A549 (cell line): ENCODE measurements around the gene PDE7B. TPM values are rescaled to one million over a fixed set of nuclear protein-coding genes. Genes with fewer than 3 reads are reported as not detected.

ENCODE experiments used
- ATAC-seq, 2 experiments: fragments of 200-7000 bp in 1 of 2; fragments of >200 bp in 1 of 2; cut with Nextera tagmentation in 1 of 2; cut with Tn5 transposase in 1 of 2; 3 replicates each; pipeline versions ENCODE4 v1.8.0 to v1.9.1; 2018 to 2020; ENCODE audit warnings: mild to moderate bottlenecking in 1 of 2, moderate library complexity in 1 of 2
- CTCF ChIA-PET: fragments of 300-600 bp; sonication (Branson Sonifier 250); formaldehyde crosslinking; extraction: SDS; loops from one replicate; lab custom pipeline; 2021; ENCODE audit warnings: antibody characterized with exemption, inconsistent platforms; lab: Yijun Ruan, JAX
- POLR2A ChIA-PET: fragments of 350-600 bp; formaldehyde crosslinking; extraction: SDS; loops from one replicate; lab custom pipeline; 2021; ENCODE audit warnings: antibody characterized with exemption, inconsistent platforms; lab: Yijun Ruan, JAX
- DNase-seq, 2 experiments: peaks; one replicate each; pipeline versions ENCODE4 v3.0.0 to v3.0.0-alpha.2; 2011 to 2016; ENCODE audit warnings: low read depth in 1 of 2, low spot score in 1 of 2
- FAIRE-seq: peaks from 2 replicates; lab custom pipeline; 2011; peaks lifted over from hg19 to GRCh38; lab: Jason Lieb, UNC
- H3K27ac ChIP-seq, 2 experiments: fragments of >200 bp; sonication (Bioruptor Twin); formaldehyde crosslinking; 3 replicates each; pipeline ENCODE4 v1.5.1; 2016 to 2017
- H3K4me1 ChIP-seq: fragments of >200 bp; sonication (Bioruptor Twin); formaldehyde crosslinking; 3 replicates; pipeline ENCODE4 v1.6.1; 2016
- H3K4me2 ChIP-seq: fragments of >200 bp; sonication (Bioruptor Twin); formaldehyde crosslinking; 3 replicates; pipeline ENCODE4 v1.6.1; 2016
- H3K4me3 ChIP-seq: fragments of >200 bp; sonication (Bioruptor Twin); formaldehyde crosslinking; 3 replicates; pipeline ENCODE4 v1.5.1; 2016
- H3K9me3 ChIP-seq: fragments of >200 bp; sonication (Bioruptor Twin); formaldehyde crosslinking; 3 replicates; pipeline ENCODE4 v1.6.1; 2016
- ATOH8 ChIP-seq: fragments of 250-450 bp; sonication (Bioruptor Pico); IDR thresholded peaks from 2 replicates; pipeline ENCODE4 v1.5.0; 2020; ENCODE audit warnings: low read depth, mild to moderate bottlenecking, moderate library complexity
- BCL3 ChIP-seq: fragments of >200 bp; sonication (Bioruptor Twin); formaldehyde crosslinking; IDR thresholded peaks from 3 replicates; pipeline ENCODE4 v1.6.1; 2016
- BHLHE40 ChIP-seq: IDR thresholded peaks from 2 replicates; pipeline ENCODE4 v1.6.1; 2012; ENCODE audit warnings: low read depth, low read length, inconsistent platforms
- CBX8 ChIP-seq: fragments of 200-600 bp; sonication (generic); IDR thresholded peaks from 2 replicates; pipeline ENCODE4 v1.6.1; 2016
- CHD4 ChIP-seq: fragments of 200-600 bp; sonication (generic); IDR thresholded peaks from 2 replicates; pipeline ENCODE4 v1.6.1; 2016; ENCODE audit warnings: antibody characterized with exemption, mild to moderate bottlenecking, borderline replicate concordance
- E2F6 ChIP-seq: IDR thresholded peaks from 2 replicates; pipeline ENCODE4 v1.6.1; 2012; ENCODE audit warnings: low read depth, borderline replicate concordance
- EHMT2 ChIP-seq: fragments of 200-600 bp; sonication (generic); IDR thresholded peaks from 2 replicates; pipeline ENCODE4 v1.6.1; 2016; ENCODE audit warnings: antibody characterized with exemption, low read depth, mild to moderate bottlenecking, moderate library complexity
- EP300 ChIP-seq, 2 experiments: fragments of >200 bp; sonication (Bioruptor Twin); formaldehyde crosslinking; IDR thresholded peaks; 2 replicates in 1 of 2; 3 replicates in 1 of 2; pipeline ENCODE4 v1.6.1; 2016 to 2017
- ESRRA ChIP-seq: fragments of 150-350 bp; IDR thresholded peaks from 2 replicates; pipeline ENCODE4 v1.6.1; 2014; ENCODE audit warnings: mild to moderate bottlenecking, low read length, borderline replicate concordance
- FOSB ChIP-seq: fragments of 250-450 bp; sonication (Bioruptor Pico); IDR thresholded peaks from 2 replicates; pipeline ENCODE4 v1.5.0; 2020; ENCODE audit warnings: mild to moderate bottlenecking, moderate library complexity
- HES2 ChIP-seq: fragments of >200 bp; sonication (Bioruptor Twin); formaldehyde crosslinking; IDR thresholded peaks from 2 replicates; pipeline ENCODE4 v1.6.1; 2016
- HOXB5 ChIP-seq: fragments of 250-450 bp; sonication (Bioruptor Pico); IDR thresholded peaks from 2 replicates; pipeline ENCODE4 v1.5.0; 2020; ENCODE audit warnings: mild to moderate bottlenecking, moderate library complexity
- JUN ChIP-seq, 2 experiments: fragments of >200 bp; sonication (Bioruptor Twin); formaldehyde crosslinking; IDR thresholded peaks; 2 replicates in 1 of 2; 3 replicates in 1 of 2; pipeline ENCODE4 v1.6.1; 2016 to 2017
- JUNB ChIP-seq: fragments of >200 bp; sonication (Bioruptor Twin); formaldehyde crosslinking; IDR thresholded peaks from 2 replicates; pipeline ENCODE4 v1.6.1; 2016
- KDM1A ChIP-seq: fragments of 200-600 bp; sonication (generic); IDR thresholded peaks from 2 replicates; pipeline ENCODE4 v1.6.1; 2016; ENCODE audit warnings: low read depth, mild to moderate bottlenecking
- MAFK ChIP-seq: fragments of 450-650 bp; IDR thresholded peaks from 2 replicates; pipeline ENCODE4 v1.6.1; 2014; ENCODE audit not compliant: partially characterized antibody
- MAX ChIP-seq: IDR thresholded peaks from 2 replicates; pipeline ENCODE4 v1.6.1; 2012
- PBX3 ChIP-seq: IDR thresholded peaks from 2 replicates; pipeline ENCODE4 v1.6.1; 2012
- PHF8 ChIP-seq: fragments of 200-600 bp; sonication (generic); IDR thresholded peaks from 2 replicates; pipeline ENCODE4 v1.6.1; 2016; ENCODE audit warnings: low read depth, mild to moderate bottlenecking, antibody characterized with exemption, moderate library complexity, borderline replicate concordance
- POLR2AphosphoS2 ChIP-seq: conservative IDR thresholded peaks from 2 replicates; pipeline ENCODE4 v1.6.1; 2012; ENCODE audit warnings: low read length, improper control_type of control experiment, inconsistent platforms
- RAD21 ChIP-seq, 2 experiments: fragments of >200 bp in 1 of 2; sonication (Bioruptor Twin) in 1 of 2; formaldehyde crosslinking in 1 of 2; IDR thresholded peaks in 1 of 2; conservative IDR thresholded peaks in 1 of 2; 2 replicates in 1 of 2; 3 replicates in 1 of 2; pipeline ENCODE4 v1.6.1; 2012 to 2018; ENCODE audit warnings: inconsistent platforms in 1 of 2
- RARB ChIP-seq: fragments of 250-450 bp; sonication (Bioruptor Pico); IDR thresholded peaks from 2 replicates; pipeline ENCODE4 v1.8.0; 2021; ENCODE audit warnings: mild to moderate bottlenecking, moderate library complexity
- RFX5 ChIP-seq: fragments of 450-650 bp; IDR thresholded peaks from 2 replicates; pipeline ENCODE4 v1.7.1; 2014; ENCODE audit warnings: antibody characterized with exemption, mild to moderate bottlenecking, moderate library complexity
- RNF2 ChIP-seq: fragments of 200-600 bp; sonication (generic); IDR thresholded peaks from 2 replicates; pipeline ENCODE4 v1.6.1; 2016; ENCODE audit warnings: low read depth, mild to moderate bottlenecking, antibody characterized with exemption, moderate library complexity, borderline replicate concordance
- USF2 ChIP-seq: fragments of 450-650 bp; IDR thresholded peaks from 2 replicates; pipeline ENCODE4 v1.6.1; 2014; ENCODE audit warnings: antibody characterized with exemption
- ZC3H11A ChIP-seq: fragments of 450-650 bp; IDR thresholded peaks from 2 replicates; pipeline ENCODE4 v1.6.1; 2014; ENCODE audit warnings: antibody characterized with exemption, mild to moderate bottlenecking
- ZFP36 ChIP-seq: fragments of 450-650 bp; IDR thresholded peaks from 2 replicates; pipeline ENCODE4 v1.6.1; 2014; ENCODE audit warnings: borderline replicate concordance; ENCODE audit not compliant: partially characterized antibody
- ZSCAN20 ChIP-seq: fragments of 250-450 bp; sonication (Bioruptor Pico); IDR thresholded peaks from 2 replicates; pipeline ENCODE4 v1.8.0; 2022; ENCODE audit warnings: mild to moderate bottlenecking, moderate library complexity
- WGBS: methylation state at CpG from one replicate; pipeline ENCODE4 v1.1.6; 2017; ENCODE audit errors: missing lambda C conversion rate; 5-methylcytosine and 5-hydroxymethylcytosine counted together
- polyA plus RNA-seq, 4 experiments: library from polyadenylated mRNA; depleted of rRNA in 3 of 4; stranded (reverse); fragments of >200 nt; fragmentation: RNase III in 1 of 4; extraction: RNeasy Plus Mini Kit Qiagen cat#74134 plus additional on column Dnase treatment in 1 of 4; gene quantifications; 2 replicates in 3 of 4; 3 replicates in 1 of 4; pipeline ENCODE4 v1.2.3, GENCODE V29; 2011 to 2017

Gene PDE7B
- polyA plus RNA-seq, 2 of the 4 experiments (the other 2 are of a cell fraction): 6.6 to 13.8 TPM

GRCh38 chr6:136070815-136071214, 219.3 kb downstream of the PDE7B start:
- Histone ChIP-seq H3K9me3 (no peaks in the 10 kb centered on the region), H3K4me2 (no peak overlapping the region), H3K4me3 (no peak overlapping the region), H3K4me1 (peaks cover 26% of the 10 kb centered on the region), H3K27ac (no peak overlapping the region)
- DNase-seq (no peak), ATAC-seq (no peak), FAIRE-seq (no peak)
- ChIA-PET CTCF (interaction anchor here (2.1 kb wide), 1 partner anchor 155 kb away, joined by 6 read pairs; no protein-coding TSS in a partner anchor), POLR2A (no interaction called here)
- TF ChIP-seq FOSB (CRISPR knock-in tag) (no peak), POLR2AphosphoS2 (no peak), RFX5 (no peak), HES2 (no peak), MAX (no peak), KDM1A (no peak), E2F6 (no peak), HOXB5 (CRISPR knock-in tag) (no peak), BHLHE40 (no peak), USF2 (no peak), EHMT2 (no peak), ZFP36 (no peak), RNF2 (no peak), ZC3H11A (no peak), PBX3 (no peak), CBX8 (no peak)
- 91% methylated on average over 5 of the region's 5 CpGs for WGBS

- FAIRE-seq: no peak
- ChIA-PET CTCF (interaction anchor here (1.3 to 2.1 kb wide), 2 partner anchors 153 to 244 kb away, joined by 3 to 6 read pairs; no protein-coding TSS in a partner anchor), POLR2A (no interaction called here)
- WGBS: 93% methylated on average over 7 of the region's 7 CpGs
- H3K4me1 ChIP-seq: peaks cover 20% of the 10 kb centered on the region
- H3K4me2 ChIP-seq: no peak overlapping the region
- H3K4me3 ChIP-seq: no peak overlapping the region
- no peak for DNase-seq
- TF ChIP-seq JUN (IDR thresholded peaks at IDR 0.05): no peak
- TF ChIP-seq ESRRA: no peak
- TF ChIP-seq RFX5: no peak
- no peak for TF ChIP-seq ZSCAN20 (CRISPR knock-in tag)
- no peak for TF ChIP-seq HES2
- no peak for TF ChIP-seq USF2
- no peak for TF ChIP-seq PHF8
- no peak for TF ChIP-seq FOSB (CRISPR knock-in tag)
- no peak for TF ChIP-seq CBX8
- TF ChIP-seq JUNB: no peak
- TF ChIP-seq CHD4: no peak
- TF ChIP-seq RARB (CRISPR knock-in tag): no peak
- TF ChIP-seq EP300 (IDR thresholded peaks at IDR 0.05): no peak
- no peak for TF ChIP-seq MAFK
- TF ChIP-seq BCL3: no peak
- TF ChIP-seq ATOH8 (CRISPR knock-in tag): no peak
- no peak for TF ChIP-seq RAD21 (conservative IDR thresholded peaks at IDR 0.05 in 1 of 2, IDR thresholded peaks at IDR 0.05 in 1 of 2)
- no peaks in the 10 kb centered on the region for H3K9me3 ChIP-seq
- no peak for ATAC-seq
- H3K27ac ChIP-seq: no peak overlapping the region
Observed at GRCh38 chr6:136072691-136073090, 221.2 kb downstream of the PDE7B start.
